SK-N-SH (cell line): ENCODE measurements around the gene MLLT10.

Experiments
- FOXJ3 ChIP-seq: sonication (generic); formaldehyde crosslinking; IDR thresholded peaks from 2 replicates; pipeline ENCODE4 v1.5.1; 2020; ENCODE audit warnings: mild to moderate bottlenecking, missing genetic modification reagents
- POLR2AphosphoS5 ChIP-seq: IDR thresholded peaks from 2 replicates; pipeline ENCODE4 v1.6.1; 2012; ENCODE audit warnings: low read depth, low read length
- TAF1 ChIP-seq: IDR thresholded peaks from 2 replicates; pipeline ENCODE4 v1.6.1; 2012; ENCODE audit warnings: low read depth, mild to moderate bottlenecking, low read length, moderate library complexity, borderline replicate concordance
- TF ChIP-seq, protein P1 (sequence below): fragments of 200-600 bp; sonication (generic); IDR thresholded peaks from 2 replicates; pipeline ENCODE4 v1.6.1; 2017; ENCODE audit warnings: antibody characterized with exemption, mild to moderate bottlenecking, moderate library complexity
- TF ChIP-seq, protein P2 (sequence below): IDR thresholded peaks from 2 replicates; pipeline ENCODE4 v1.6.1; 2012; ENCODE audit warnings: mild to moderate bottlenecking, low read depth, low read length, moderate library complexity

DNA sequence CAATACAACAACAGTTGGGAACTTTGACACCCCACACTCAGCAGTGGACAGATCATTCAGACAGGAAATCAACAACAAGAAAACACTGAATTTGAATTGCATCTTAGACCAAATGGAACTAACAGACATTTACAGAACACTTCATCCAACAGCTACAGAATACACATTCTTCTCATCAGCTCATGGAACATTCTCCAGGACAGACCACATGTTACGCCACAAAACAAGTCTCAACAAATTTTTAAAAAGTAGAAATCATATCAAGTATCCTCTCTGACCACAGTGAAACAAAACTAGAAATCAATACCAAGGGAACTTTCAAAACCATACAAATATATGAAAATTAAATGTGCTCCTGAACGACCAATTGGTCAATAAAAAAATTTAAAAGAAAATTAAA, 257.2 kb downstream of the MLLT10 start:
- TF ChIP-seq TAF1, result no peak
- TF ChIP-seq, protein P1, sequence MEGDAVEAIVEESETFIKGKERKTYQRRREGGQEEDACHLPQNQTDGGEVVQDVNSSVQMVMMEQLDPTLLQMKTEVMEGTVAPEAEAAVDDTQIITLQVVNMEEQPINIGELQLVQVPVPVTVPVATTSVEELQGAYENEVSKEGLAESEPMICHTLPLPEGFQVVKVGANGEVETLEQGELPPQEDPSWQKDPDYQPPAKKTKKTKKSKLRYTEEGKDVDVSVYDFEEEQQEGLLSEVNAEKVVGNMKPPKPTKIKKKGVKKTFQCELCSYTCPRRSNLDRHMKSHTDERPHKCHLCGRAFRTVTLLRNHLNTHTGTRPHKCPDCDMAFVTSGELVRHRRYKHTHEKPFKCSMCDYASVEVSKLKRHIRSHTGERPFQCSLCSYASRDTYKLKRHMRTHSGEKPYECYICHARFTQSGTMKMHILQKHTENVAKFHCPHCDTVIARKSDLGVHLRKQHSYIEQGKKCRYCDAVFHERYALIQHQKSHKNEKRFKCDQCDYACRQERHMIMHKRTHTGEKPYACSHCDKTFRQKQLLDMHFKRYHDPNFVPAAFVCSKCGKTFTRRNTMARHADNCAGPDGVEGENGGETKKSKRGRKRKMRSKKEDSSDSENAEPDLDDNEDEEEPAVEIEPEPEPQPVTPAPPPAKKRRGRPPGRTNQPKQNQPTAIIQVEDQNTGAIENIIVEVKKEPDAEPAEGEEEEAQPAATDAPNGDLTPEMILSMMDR, result no peak
- TF ChIP-seq, protein P2, sequence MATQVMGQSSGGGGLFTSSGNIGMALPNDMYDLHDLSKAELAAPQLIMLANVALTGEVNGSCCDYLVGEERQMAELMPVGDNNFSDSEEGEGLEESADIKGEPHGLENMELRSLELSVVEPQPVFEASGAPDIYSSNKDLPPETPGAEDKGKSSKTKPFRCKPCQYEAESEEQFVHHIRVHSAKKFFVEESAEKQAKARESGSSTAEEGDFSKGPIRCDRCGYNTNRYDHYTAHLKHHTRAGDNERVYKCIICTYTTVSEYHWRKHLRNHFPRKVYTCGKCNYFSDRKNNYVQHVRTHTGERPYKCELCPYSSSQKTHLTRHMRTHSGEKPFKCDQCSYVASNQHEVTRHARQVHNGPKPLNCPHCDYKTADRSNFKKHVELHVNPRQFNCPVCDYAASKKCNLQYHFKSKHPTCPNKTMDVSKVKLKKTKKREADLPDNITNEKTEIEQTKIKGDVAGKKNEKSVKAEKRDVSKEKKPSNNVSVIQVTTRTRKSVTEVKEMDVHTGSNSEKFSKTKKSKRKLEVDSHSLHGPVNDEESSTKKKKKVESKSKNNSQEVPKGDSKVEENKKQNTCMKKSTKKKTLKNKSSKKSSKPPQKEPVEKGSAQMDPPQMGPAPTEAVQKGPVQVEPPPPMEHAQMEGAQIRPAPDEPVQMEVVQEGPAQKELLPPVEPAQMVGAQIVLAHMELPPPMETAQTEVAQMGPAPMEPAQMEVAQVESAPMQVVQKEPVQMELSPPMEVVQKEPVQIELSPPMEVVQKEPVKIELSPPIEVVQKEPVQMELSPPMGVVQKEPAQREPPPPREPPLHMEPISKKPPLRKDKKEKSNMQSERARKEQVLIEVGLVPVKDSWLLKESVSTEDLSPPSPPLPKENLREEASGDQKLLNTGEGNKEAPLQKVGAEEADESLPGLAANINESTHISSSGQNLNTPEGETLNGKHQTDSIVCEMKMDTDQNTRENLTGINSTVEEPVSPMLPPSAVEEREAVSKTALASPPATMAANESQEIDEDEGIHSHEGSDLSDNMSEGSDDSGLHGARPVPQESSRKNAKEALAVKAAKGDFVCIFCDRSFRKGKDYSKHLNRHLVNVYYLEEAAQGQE, result no peak
- TF ChIP-seq FOXJ3, result no peak
- TF ChIP-seq POLR2AphosphoS5, result no peak
